Hepatocyte (in vitro differentiated cells): ENCODE data around the gene GMPS.
A peak's percentile ranks its signal among the peaks of the same experiment; 100 is the strongest.

ENCODE experiments used
- CTCF ChIP-seq: fragments of 200-600 bp; sonication (generic); IDR thresholded peaks from 2 replicates; pipeline ENCODE4 v1.5.1; 2016; ENCODE audit warnings: antibody characterized with exemption, mild to moderate bottlenecking; ENCODE audit not compliant: poor library complexity
- EZH2 ChIP-seq: fragments of 200-600 bp; sonication (generic); IDR thresholded peaks from 2 replicates; pipeline ENCODE4 v1.6.1; 2016; ENCODE audit warnings: antibody characterized with exemption, mild to moderate bottlenecking, borderline replicate concordance

- peak; percentile 27 for TF ChIP-seq CTCF
- no peak for TF ChIP-seq EZH2
Observed at GRCh38 chr3:155978324-155978723, 107.9 kb downstream of the GMPS start.
